ENCODE results near the gene GRAMD2B. TPM values are rescaled to one million over a fixed set of nuclear protein-coding genes. Genes with fewer than 3 reads are reported as not detected.
"Not testable (repeated sequence)": the region's sequence is repeated elsewhere in the genome, so short reads cannot be mapped to it uniquely, and the experiment has no call there.

The GRAMD2B gene, protein sequence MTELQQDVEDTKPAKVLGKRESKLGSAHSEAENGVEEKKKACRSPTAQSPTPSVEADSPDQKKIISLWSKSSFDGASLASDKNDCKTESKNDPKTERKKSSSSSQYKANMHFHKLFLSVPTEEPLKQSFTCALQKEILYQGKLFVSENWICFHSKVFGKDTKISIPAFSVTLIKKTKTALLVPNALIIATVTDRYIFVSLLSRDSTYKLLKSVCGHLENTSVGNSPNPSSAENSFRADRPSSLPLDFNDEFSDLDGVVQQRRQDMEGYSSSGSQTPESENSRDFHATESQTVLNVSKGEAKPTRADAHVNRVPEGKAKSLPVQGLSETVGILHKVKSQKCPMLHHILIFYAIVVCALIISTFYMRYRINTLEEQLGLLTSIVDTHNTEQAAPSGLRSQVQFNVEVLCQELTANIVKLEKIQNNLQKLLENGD
- total RNA-seq (ENCODE audit: low replicate concordance): 18.3 and 21.5 TPM in 2 replicates
- long read RNA-seq, transcript GRAMD2B-201 (14 exons, 3,175 nt): major isoform, 12 of 45 reads
- long read RNA-seq, partial matches to known transcripts: 4 of 45 reads
- long read RNA-seq, other reads (novel, unspliced or antisense): 27 of 45 reads

DNA sequence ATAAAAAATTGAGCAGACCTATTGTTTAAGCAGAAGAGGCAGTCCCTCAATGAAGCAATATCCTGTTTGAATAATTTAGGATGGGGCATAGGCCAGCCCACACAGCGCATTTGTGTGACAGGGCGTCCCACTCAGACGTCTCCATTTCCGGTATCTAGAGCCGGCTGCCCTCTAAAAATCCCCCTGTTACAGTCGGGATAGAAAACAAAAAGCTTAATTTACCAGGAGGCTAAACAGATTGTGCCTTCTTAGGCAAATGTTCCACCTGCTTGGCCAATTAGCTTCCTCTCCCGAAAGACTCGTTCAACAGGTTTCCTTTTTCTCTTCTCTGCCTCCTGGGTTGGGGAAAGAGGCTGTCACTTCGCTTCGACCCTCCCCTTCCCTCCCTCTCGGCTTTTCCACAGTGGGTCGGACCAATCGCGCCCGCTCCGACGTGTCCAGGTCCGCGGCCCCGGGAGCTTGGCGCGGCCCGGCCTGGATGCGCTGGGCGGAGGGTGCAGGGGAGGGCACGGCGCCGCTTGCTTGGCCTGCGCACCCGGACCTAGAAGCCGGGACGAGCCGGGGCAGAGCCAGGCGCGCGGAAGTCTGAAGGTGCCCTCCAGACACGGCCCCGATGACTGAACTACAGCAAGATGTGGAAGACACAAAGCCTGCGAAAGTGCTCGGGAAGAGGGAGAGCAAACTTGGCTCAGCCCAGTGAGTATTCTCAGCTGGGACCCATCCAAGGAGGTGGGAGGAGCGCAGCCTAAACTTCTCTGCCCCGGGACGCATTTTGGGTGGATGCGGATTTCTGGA, at the start of gene GRAMD2B:
TSS of gene GRAMD2B (plus strand) at position 416 of the 795 bp plus-strand sequence. CDS start at position 614, 198 bp downstream.
- H3K27me3 Mint-ChIP-seq: no peaks in the 10 kb centered on the region
- H3K4me1 Mint-ChIP-seq (ENCODE audit: unreplicated experiment): peaks cover 11% of the 10 kb centered on the region
- TF ChIP-seq, protein P1, sequence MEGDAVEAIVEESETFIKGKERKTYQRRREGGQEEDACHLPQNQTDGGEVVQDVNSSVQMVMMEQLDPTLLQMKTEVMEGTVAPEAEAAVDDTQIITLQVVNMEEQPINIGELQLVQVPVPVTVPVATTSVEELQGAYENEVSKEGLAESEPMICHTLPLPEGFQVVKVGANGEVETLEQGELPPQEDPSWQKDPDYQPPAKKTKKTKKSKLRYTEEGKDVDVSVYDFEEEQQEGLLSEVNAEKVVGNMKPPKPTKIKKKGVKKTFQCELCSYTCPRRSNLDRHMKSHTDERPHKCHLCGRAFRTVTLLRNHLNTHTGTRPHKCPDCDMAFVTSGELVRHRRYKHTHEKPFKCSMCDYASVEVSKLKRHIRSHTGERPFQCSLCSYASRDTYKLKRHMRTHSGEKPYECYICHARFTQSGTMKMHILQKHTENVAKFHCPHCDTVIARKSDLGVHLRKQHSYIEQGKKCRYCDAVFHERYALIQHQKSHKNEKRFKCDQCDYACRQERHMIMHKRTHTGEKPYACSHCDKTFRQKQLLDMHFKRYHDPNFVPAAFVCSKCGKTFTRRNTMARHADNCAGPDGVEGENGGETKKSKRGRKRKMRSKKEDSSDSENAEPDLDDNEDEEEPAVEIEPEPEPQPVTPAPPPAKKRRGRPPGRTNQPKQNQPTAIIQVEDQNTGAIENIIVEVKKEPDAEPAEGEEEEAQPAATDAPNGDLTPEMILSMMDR (conservative IDR thresholded peaks at IDR 0.05): no peak
- peaks cover 10% of the 10 kb centered on the region for H3K36me3 Mint-ChIP-seq
- DNase-seq (ENCODE audit: extremely low spot score, unreplicated experiment): peak; percentile 74
- no peaks in the 10 kb centered on the region for H3K9me3 Mint-ChIP-seq
- H3K27ac Mint-ChIP-seq: peak within 1 kb of the TSS; percentile 88
- H3K4me3 Mint-ChIP-seq: peak within 1 kb of the TSS; percentile 88

DNA sequence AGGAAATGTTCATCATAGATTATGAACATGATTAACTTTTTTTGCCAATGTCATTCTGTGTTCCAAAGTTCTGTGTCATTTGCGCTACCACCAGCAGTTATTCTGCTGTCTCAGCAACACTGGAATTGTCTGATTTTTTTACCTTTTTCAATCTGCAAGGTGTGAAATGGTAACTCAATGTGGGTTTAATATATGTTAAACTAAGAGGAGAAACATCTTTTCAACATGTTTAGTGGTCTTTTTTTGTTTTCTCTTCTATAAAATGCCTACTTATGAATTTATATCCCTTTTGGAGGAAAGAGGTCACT, 49.1 kb upstream of the GRAMD2B start:
- Mint-ChIP-seq H3K4me1 (ENCODE audit: unreplicated experiment) (peaks cover 18% of the 10 kb centered on the region), H3K9me3 (no peaks in the 10 kb centered on the region), H3K4me3 (peak overlapping the region; percentile 53), H3K36me3 (no peaks in the 10 kb centered on the region), H3K27me3 (no peaks in the 10 kb centered on the region), H3K27ac (no peak overlapping the region)
- no peak for DNase-seq (ENCODE audit: extremely low spot score, unreplicated experiment)
- TF ChIP-seq, protein P1 (conservative IDR thresholded peaks at IDR 0.05): no peak

DNA sequence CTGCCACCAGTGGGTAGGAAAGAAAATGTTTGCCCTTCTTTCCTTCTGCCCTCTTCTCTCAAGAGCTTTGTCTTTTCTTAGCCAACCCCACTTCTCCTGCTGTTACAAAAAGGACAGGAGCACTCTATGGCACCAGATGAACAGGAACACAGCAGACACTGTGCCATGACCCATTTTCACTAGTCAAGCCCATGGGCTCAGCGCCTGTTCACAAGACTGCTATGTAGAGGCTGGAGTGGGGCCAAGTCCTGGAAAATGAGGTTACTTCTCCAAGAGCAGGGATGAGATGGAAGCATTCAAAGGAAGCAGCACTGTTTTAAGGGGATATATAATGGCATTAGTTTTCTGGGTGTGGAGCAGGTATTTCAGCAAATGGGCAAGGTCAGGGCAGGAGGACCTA, 46.8 kb upstream of the GRAMD2B start:
- no peak overlapping the region for H3K27ac Mint-ChIP-seq
- no peak overlapping the region for H3K4me3 Mint-ChIP-seq
- H3K36me3 Mint-ChIP-seq: no peaks in the 10 kb centered on the region
- H3K9me3 Mint-ChIP-seq: no peaks in the 10 kb centered on the region
- no peaks in the 10 kb centered on the region for H3K27me3 Mint-ChIP-seq
- TF ChIP-seq, protein P1 (conservative IDR thresholded peaks at IDR 0.05): no peak
- H3K4me1 Mint-ChIP-seq (ENCODE audit: unreplicated experiment): no peaks in the 10 kb centered on the region
- DNase-seq (ENCODE audit: extremely low spot score, unreplicated experiment): no peak

DNA sequence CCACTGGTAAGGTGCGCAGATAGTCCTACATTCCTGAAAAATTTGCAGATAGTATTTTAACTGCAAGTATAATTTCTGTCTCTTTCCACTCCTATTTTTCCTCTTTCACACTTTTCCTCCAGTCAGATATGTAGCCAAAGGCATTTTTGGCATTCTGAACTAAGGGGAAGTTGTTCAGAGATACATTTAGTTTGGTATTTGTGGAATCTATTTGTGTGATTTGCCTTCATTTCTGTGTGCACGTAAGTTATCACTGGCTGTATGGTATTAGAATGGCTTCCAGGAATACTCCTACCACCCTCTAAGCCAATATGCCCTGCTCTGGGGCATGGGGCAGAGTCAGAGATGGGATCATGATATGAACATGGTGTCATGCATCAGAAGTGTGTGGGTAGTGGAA, 45.8 kb upstream of the GRAMD2B start:
- Mint-ChIP-seq H3K36me3 (peaks cover 3% of the 10 kb centered on the region), H3K4me1 (ENCODE audit: unreplicated experiment) (no peaks in the 10 kb centered on the region)

DNA sequence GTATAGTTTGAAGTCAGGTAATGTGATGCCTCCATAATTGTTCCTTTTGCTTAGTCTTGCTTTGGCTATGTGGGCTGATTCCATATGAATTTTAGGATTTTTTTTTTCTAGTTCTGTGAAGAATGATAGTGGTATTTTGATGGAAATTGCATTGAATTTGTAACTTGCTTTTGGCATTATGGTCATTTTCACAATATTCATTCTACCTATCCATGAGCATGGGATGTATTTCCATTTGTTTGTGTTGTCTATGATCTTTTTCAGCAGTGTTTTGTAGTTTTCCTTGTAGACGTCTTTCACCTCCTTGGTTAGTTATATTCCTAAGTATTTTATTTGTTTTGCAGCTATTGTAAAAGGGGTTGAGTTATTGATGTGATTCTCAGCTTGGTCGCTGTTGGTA, 42.9 kb upstream of the GRAMD2B start:
- not testable (repeated sequence) for H3K4me3 Mint-ChIP-seq; H3K36me3 Mint-ChIP-seq; H3K27me3 Mint-ChIP-seq; DNase-seq (ENCODE audit: extremely low spot score, unreplicated experiment); H3K4me1 Mint-ChIP-seq (ENCODE audit: unreplicated experiment); H3K27ac Mint-ChIP-seq; H3K9me3 Mint-ChIP-seq

More for the DNA sequence above, 45.8 kb upstream of the GRAMD2B start:
- DNase-seq (ENCODE audit: extremely low spot score, unreplicated experiment): no peak
- TF ChIP-seq, protein P1 (conservative IDR thresholded peaks at IDR 0.05): no peak
- Mint-ChIP-seq H3K27ac (no peak overlapping the region), H3K27me3 (no peaks in the 10 kb centered on the region), H3K9me3 (no peaks in the 10 kb centered on the region), H3K4me3 (no peak overlapping the region)

DNA sequence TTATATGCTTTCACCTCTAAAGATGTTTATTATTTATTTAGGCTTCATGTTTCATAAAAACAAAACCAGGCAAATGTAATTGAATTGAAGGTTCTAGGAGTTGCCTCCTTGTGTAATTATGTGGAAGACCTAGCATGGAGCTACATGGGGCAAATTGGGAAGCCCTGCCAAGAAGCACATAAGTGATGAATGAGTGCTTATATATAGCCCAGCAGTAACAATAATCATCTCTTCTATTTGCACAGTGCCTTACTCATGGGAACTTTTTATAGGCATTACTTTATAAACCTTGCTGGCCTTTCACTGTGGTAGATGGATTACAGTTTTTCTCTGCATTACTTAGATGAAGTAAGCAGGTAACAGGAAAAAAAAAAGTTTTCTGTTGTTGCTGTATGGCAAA, 40.0 kb upstream of the GRAMD2B start:
- H3K9me3 Mint-ChIP-seq: no peaks in the 10 kb centered on the region
- H3K27ac Mint-ChIP-seq: no peak overlapping the region

More for the DNA sequence above, 40.0 kb upstream of the GRAMD2B start:
- Mint-ChIP-seq H3K36me3 (peaks cover 3% of the 10 kb centered on the region), H3K4me3 (no peak overlapping the region), H3K27me3 (no peaks in the 10 kb centered on the region), H3K4me1 (ENCODE audit: unreplicated experiment) (peaks cover 5% of the 10 kb centered on the region)
- DNase-seq (ENCODE audit: extremely low spot score, unreplicated experiment): no peak
- TF ChIP-seq, protein P1 (conservative IDR thresholded peaks at IDR 0.05): no peak
